Gastroesophageal sphincter (tissue), 4 donors: ENCODE results near the gene VASN. TPM values are rescaled to one million over a fixed set of nuclear protein-coding genes. Genes with fewer than 3 reads are reported as not detected.

Experiments
- ATAC-seq: fragments of 150-250 bp; one replicate; pipeline ENCODE4 v1.9.1; 2016; ENCODE audit warnings: mild to moderate bottlenecking, moderate library complexity
- H3K27ac ChIP-seq, 4 donors: fragments of 200-600 bp; sonication (generic) in 3 of 4; 1 replicate in 3 of 4; 2 replicates in 1 of 4; pipeline ENCODE4 v1.5.1; 2016 to 2019
- H3K27me3 ChIP-seq: fragments of 200-600 bp; sonication (generic); one replicate; pipeline ENCODE4 v1.5.1; 2019
- H3K36me3 ChIP-seq, 2 donors: fragments of 200-600 bp; sonication (generic); one replicate each; pipeline ENCODE4 v1.5.1; 2019; ENCODE audit warnings: control low read depth in 1 of 2
- H3K4me1 ChIP-seq, 3 donors: fragments of 200-600 bp; sonication (generic); 1 replicate in 2 of 3; 2 replicates in 1 of 3; pipeline ENCODE4 v1.5.1; 2016 to 2019; ENCODE audit warnings: control low read depth in 2 of 3
- H3K4me3 ChIP-seq, 2 donors: fragments of 200-600 bp; sonication (generic); one replicate each; pipeline ENCODE4 v1.5.1; 2019; ENCODE audit warnings: mild to moderate bottlenecking in 1 of 2, moderate library complexity in 1 of 2
- H3K9me3 ChIP-seq, 3 donors: fragments of 200-600 bp; sonication (generic); one replicate each; pipeline ENCODE4 v1.5.1; 2017 to 2019; ENCODE audit warnings: control low read depth in 2 of 3
- EP300 ChIP-seq: sonication (generic); formaldehyde crosslinking; IDR thresholded peaks from one replicate; pipeline ENCODE4 v1.6.1; 2017; ENCODE audit warnings: antibody characterized with exemption, mild to moderate bottlenecking
- POLR2A ChIP-seq, 2 donors: fragments of 450-650 bp; IDR thresholded peaks; one replicate each; pipeline ENCODE4 v1.6.1; 2017; ENCODE audit warnings: antibody characterized with exemption in 2 of 2, mild to moderate bottlenecking in 2 of 2, moderate library complexity in 1 of 2
- POLR2AphosphoS5 ChIP-seq: sonication (generic); formaldehyde crosslinking; IDR thresholded peaks from one replicate; pipeline ENCODE4 v1.6.1; 2017; ENCODE audit warnings: antibody characterized with exemption
- WGBS, 2 donors: methylation state at CpG; one replicate each; pipeline ENCODE4 v1.1.5; 2018; ENCODE audit warnings: low coverage in 1 of 2; 5-methylcytosine and 5-hydroxymethylcytosine counted together
- total RNA-seq, 4 donors: library from RNA; depleted of rRNA; stranded (reverse); fragments of >200 nt; gene quantifications; one replicate each; pipeline ENCODE4 v1.1.0, GENCODE V29; 2016
- TF ChIP-seq, protein P1 (sequence below), 4 experiments: fragments of 200-600 bp in 2 of 4; fragments of 450-650 bp in 2 of 4; sonication (generic) in 1 of 4; IDR thresholded peaks; one replicate each; pipeline ENCODE4 v1.5.1; 2017 to 2019; ENCODE audit warnings: antibody characterized with exemption in 4 of 4, mild to moderate bottlenecking in 2 of 4, moderate library complexity in 2 of 4

VASN gene
- total RNA-seq, 4 donors from 2014 or later, result 6.8 to 35.8 (median 19.9) TPM

DNA sequence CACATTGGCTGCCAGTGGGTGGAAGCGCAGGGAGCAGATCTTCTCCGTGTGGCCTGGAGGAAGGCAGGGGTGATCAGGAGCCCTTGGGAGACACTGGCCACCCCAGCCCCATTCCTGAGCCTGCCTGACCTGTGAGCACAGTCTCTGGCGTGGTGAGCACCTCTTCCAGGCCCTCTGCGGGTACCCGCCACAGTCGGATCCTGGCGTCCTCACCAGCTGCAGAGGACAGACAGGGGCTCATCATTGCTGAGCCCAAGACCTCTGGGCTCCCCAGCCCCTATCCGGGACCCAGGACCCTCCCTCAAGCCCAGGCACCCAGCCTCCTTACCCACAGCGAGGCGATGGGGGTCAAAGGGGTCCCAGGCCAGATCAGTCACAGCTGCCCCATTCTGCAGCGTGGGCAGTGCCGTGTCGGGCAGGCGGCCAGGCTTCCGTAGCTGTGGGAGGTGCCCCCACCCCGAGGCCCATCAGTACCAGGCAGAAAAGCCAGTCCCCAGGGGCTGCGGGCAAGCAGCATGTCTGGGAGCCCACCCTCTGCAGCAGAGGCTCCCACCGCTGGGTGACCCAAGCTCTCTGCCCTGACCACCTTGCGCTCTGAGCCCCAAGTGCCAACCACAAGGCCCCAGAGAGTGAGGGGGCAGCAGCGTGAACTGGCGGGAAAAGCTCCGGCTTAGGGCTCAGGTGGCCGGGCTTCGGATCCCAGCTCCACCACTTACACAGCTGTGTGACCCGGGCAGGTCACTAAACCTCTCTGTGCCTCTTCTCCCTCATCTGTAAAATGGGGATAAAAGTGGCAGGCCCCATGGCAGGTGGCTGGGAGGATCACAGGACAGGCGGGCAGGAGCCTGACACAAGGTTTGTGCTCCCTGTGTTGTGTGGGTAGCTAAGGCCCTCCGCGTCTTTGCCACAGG lies 10.4 kb upstream of the VASN start:
- Histone ChIP-seq H3K4me1 (peaks cover 0 to 6% (median 0%) of the 10 kb centered on the region in 3 donors), H3K36me3 (peaks cover 0 to 86% of the 10 kb centered on the region in 2 donors), H3K4me3 (no peak overlapping the region), H3K27ac (no peak overlapping the region), H3K9me3 (no peaks in the 10 kb centered on the region), H3K27me3 (no peaks in the 10 kb centered on the region)
- WGBS, 2 donors, result 92% methylated on average over 6 of the region's 28 CpGs; no CpG with 5 or more reads in 1 of the 2 donors
- ATAC-seq, result no peak
- no peak for TF ChIP-seq POLR2AphosphoS5
- TF ChIP-seq POLR2A (IDR thresholded peaks at IDR 0.05), result no peak
- TF ChIP-seq, protein P1, sequence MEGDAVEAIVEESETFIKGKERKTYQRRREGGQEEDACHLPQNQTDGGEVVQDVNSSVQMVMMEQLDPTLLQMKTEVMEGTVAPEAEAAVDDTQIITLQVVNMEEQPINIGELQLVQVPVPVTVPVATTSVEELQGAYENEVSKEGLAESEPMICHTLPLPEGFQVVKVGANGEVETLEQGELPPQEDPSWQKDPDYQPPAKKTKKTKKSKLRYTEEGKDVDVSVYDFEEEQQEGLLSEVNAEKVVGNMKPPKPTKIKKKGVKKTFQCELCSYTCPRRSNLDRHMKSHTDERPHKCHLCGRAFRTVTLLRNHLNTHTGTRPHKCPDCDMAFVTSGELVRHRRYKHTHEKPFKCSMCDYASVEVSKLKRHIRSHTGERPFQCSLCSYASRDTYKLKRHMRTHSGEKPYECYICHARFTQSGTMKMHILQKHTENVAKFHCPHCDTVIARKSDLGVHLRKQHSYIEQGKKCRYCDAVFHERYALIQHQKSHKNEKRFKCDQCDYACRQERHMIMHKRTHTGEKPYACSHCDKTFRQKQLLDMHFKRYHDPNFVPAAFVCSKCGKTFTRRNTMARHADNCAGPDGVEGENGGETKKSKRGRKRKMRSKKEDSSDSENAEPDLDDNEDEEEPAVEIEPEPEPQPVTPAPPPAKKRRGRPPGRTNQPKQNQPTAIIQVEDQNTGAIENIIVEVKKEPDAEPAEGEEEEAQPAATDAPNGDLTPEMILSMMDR (IDR thresholded peaks at IDR 0.05), result no peak
- no peak for TF ChIP-seq EP300

DNA sequence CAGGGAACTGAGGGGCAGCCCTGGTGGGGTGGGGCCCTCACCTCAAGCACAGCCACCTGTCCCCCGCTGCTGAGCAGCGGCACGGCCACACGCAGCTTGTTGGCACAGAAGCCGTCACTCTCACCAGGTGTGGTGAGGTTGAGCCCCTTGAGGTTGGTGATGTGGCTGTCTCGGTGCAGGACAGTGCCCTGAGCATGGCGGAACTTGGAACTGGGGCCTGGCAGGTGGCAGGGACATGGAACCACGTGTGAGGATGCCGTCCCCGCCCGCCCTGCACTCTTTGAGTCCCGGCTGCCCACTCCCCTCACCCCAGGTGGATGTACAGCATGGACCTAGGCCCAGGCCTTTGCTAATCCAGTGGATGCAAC lies 9.7 kb upstream of the VASN start:
- H3K9me3 ChIP-seq, result no peaks in the 10 kb centered on the region
- peaks cover 0 to 6% (median 0%) of the 10 kb centered on the region in 3 donors for H3K4me1 ChIP-seq
- WGBS, 2 donors, result no CpG with 5 or more reads among the region's 12 CpGs
- H3K36me3 ChIP-seq, result peaks cover 0 to 83% of the 10 kb centered on the region in 2 donors
- no peak overlapping the region for H3K4me3 ChIP-seq
- no peak for ATAC-seq
- TF ChIP-seq POLR2AphosphoS5 (no peak), EP300 (no peak), POLR2A (IDR thresholded peaks at IDR 0.05) (no peak)
- TF ChIP-seq, protein P1 (IDR thresholded peaks at IDR 0.05), result no peak
- no peak overlapping the region for H3K27ac ChIP-seq
- no peaks in the 10 kb centered on the region for H3K27me3 ChIP-seq

DNA sequence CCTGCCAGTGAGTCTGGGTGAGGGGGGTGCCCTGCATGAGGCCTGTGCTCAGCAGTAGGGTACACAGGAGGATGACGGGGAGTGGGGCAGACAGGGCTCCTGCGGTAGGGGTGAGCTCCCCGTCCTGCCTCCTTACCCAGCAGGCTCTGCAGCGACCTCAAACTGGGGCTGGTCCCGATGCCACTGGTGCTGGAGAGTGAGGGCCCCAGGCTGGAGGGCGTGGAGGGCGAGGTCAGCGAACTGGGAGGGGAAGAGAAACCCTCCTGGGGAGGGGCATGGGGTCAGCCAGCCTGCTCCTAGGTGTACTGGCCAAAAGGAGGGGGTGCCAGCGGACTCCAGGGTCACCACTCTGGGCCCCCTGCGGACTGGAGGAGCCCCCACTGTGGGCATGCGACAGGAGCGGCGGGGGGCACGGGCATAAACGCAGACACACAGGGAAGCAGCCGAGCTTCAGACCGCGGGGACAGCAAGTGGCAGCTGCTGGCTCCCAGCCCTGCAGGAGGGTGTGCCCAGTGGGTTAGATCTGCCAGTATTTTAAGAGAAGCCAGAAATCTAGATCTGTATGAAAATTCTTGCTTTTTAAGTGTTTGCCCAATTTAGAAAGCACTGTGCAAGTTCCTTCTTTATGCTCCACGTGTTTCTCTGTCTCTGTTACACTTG lies 9.0 kb upstream of the VASN start:
- ATAC-seq, result no peak
- WGBS, 2 donors, result 44 to 96% methylated on average over 1 to 7 of the region's 19 CpGs
- no peaks in the 10 kb centered on the region for H3K9me3 ChIP-seq
- no peak overlapping the region for H3K27ac ChIP-seq
- H3K36me3 ChIP-seq, result peaks cover 0 to 77% of the 10 kb centered on the region in 2 donors
- no peak overlapping the region for H3K4me3 ChIP-seq
- H3K27me3 ChIP-seq, result no peaks in the 10 kb centered on the region
- no peak for TF ChIP-seq EP300
- no peak for TF ChIP-seq POLR2AphosphoS5
- TF ChIP-seq, protein P1 (IDR thresholded peaks at IDR 0.05), result no peak
- no peak for TF ChIP-seq POLR2A (IDR thresholded peaks at IDR 0.05)
- peaks cover 0 to 6% (median 0%) of the 10 kb centered on the region in 3 donors for H3K4me1 ChIP-seq

DNA sequence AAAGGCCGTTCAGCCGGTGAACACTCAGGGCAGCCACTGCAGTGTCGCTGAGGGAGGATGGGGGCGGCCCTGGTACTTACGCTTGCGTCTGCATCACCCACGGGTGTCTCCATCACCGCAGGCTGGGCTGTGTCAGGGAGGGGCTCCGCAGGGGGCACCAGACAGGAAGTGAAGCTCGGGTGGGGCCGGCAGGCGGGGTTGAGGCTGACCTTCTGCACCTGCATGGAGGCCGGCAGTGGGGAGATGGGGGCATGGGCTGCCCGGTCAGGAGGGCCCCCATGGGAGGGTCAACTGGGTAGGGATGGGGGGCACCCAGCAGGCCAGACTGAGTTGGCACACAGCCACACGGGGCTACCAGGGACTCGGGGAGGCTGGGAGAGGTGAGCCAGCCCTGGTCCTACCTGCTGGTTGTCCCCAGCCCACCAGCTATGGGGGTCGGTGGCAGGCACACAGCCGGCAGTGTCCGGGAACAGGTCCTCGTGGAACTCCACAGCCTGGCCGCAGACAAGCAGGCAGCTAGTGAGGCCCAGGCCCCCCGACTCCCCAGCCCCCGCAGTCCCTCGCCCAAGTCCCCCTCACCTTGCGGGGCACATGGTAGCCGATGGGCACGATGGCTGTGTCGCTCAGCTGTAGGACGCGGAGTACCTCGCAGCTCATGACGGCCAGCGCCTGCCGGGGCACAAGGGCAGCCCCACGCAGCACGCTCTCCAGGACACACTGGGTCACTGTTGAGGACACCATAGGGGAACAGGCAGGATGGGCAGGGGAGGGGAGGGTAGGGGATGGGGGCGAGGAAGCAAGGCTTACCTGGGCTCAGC lies 7.2 kb upstream of the VASN start:
- ATAC-seq, result no peak
- no peak overlapping the region for H3K27ac ChIP-seq
- H3K4me1 ChIP-seq, result peaks cover 0 to under 1% (median 0%) of the 10 kb centered on the region in 3 donors
- no peaks in the 10 kb centered on the region for H3K9me3 ChIP-seq
- 94 to 100% methylated on average over 2 to 9 of the region's 37 CpGs for whole genome bisulfite sequencing, 2 donors
- no peaks in the 10 kb centered on the region for H3K27me3 ChIP-seq
- peaks cover 0 to 62% of the 10 kb centered on the region in 2 donors for H3K36me3 ChIP-seq
- no peak overlapping the region for H3K4me3 ChIP-seq
- TF ChIP-seq, protein P1 (IDR thresholded peaks at IDR 0.05), result no peak
- TF ChIP-seq EP300 (no peak), POLR2AphosphoS5 (no peak), POLR2A (IDR thresholded peaks at IDR 0.05) (no peak)
